ENCODE measurements around the gene KCNH8.

KCNH8 gene

GRCh38 chr3:19432669-19433068 lies 284.4 kb downstream of the KCNH8 start:
- DNase-seq (ENCODE audit: low read depth in 1 of 2, low spot score in 1 of 2) = no peak
- in situ Hi-C loops (cut with HindIII; ENCODE audit: low pct_unique_long_range_greater_than_20kb, low sequenced_read_pairs) = no loop called here
- TF ChIP-seq JUND (IDR thresholded peaks at IDR 0.05; ENCODE audit: low read depth) = no peak

- no peak for TF ChIP-seq JUND (IDR thresholded peaks at IDR 0.05; ENCODE audit: low read depth)
- in situ Hi-C loops (cut with HindIII; ENCODE audit: low pct_unique_long_range_greater_than_20kb, low sequenced_read_pairs) = no loop called here
- no peak for DNase-seq (ENCODE audit: low read depth in 1 of 2, low spot score in 1 of 2)
Measured at GRCh38 chr3:19436746-19437145, 288.4 kb downstream of the KCNH8 start.

DNA sequence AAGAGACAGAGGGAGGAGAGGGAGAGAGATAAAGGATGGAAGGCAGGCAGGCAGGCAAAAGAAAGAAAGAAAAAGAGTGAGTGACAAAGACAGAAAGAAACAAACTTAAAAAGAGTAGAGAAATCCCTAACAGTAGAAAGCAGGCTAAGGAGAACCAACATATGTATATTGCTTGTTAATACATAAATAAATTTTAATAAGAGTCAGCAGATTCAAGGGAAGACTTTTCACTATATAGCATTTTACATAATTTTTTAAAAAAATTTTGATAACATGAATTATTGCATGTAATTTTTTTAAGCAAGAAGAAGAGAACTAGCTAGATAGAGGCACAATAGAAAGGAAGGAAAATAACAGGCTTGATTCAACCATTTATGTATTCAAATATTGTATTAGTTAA lies 291.6 kb downstream of the KCNH8 start:
- in situ Hi-C loops (cut with HindIII; ENCODE audit: low pct_unique_long_range_greater_than_20kb, low sequenced_read_pairs) = no loop called here
- TF ChIP-seq JUND (IDR thresholded peaks at IDR 0.05; ENCODE audit: low read depth) = no peak
- DNase-seq (ENCODE audit: low read depth in 1 of 2, low spot score in 1 of 2) = no peak

GRCh38 chr3:19446138-19446537 lies 297.8 kb downstream of the KCNH8 start:
- in situ Hi-C loops (cut with HindIII; ENCODE audit: low pct_unique_long_range_greater_than_20kb, low sequenced_read_pairs) = no loop called here

GRCh38 chr3:19446687-19447086 lies 298.4 kb downstream of the KCNH8 start:
- in situ Hi-C loops (cut with HindIII; ENCODE audit: low pct_unique_long_range_greater_than_20kb, low sequenced_read_pairs) = no loop called here
- DNase-seq (ENCODE audit: low read depth in 1 of 2, low spot score in 1 of 2) = no peak
- no peak for TF ChIP-seq JUND (IDR thresholded peaks at IDR 0.05; ENCODE audit: low read depth)

More at GRCh38 chr3:19446138-19446537, 297.8 kb downstream of the KCNH8 start:
- no peak for TF ChIP-seq JUND (IDR thresholded peaks at IDR 0.05; ENCODE audit: low read depth)
- no peak for DNase-seq (ENCODE audit: low read depth in 1 of 2, low spot score in 1 of 2)

- no peak for TF ChIP-seq JUND (IDR thresholded peaks at IDR 0.05; ENCODE audit: low read depth)
- in situ Hi-C loops (cut with HindIII; ENCODE audit: low pct_unique_long_range_greater_than_20kb, low sequenced_read_pairs) = no loop called here
- no peak for DNase-seq (ENCODE audit: low read depth in 1 of 2, low spot score in 1 of 2)
Measured at GRCh38 chr3:19455546-19455945, 307.2 kb downstream of the KCNH8 start.

DNA sequence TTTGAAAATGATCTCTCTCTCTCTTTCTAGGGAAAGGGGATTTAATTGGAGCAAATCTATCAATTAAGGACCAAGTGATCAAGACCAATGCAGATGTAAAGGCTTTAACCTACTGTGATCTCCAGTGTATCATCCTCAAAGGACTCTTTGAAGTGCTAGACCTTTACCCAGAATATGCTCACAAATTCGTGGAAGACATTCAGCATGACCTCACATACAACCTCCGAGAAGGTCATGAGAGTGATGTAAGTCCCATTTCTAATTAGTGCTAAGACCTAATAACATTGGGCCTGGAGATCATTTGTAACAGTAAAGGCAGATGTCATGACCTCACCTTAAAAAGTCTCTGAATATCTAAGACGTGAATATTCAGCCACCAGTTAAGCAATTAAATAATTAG lies 308.4 kb downstream of the KCNH8 start:
- no peak for DNase-seq (ENCODE audit: low read depth in 1 of 2, low spot score in 1 of 2)
- TF ChIP-seq JUND (IDR thresholded peaks at IDR 0.05; ENCODE audit: low read depth) = no peak
- in situ Hi-C loops (cut with HindIII; ENCODE audit: low pct_unique_long_range_greater_than_20kb, low sequenced_read_pairs) = no loop called here

GRCh38 chr3:19457449-19457848 lies 309.1 kb downstream of the KCNH8 start:
- TF ChIP-seq JUND (IDR thresholded peaks at IDR 0.05; ENCODE audit: low read depth) = no peak
- in situ Hi-C loops (cut with HindIII; ENCODE audit: low pct_unique_long_range_greater_than_20kb, low sequenced_read_pairs) = no loop called here
- DNase-seq (ENCODE audit: low read depth in 1 of 2, low spot score in 1 of 2) = no peak

DNA sequence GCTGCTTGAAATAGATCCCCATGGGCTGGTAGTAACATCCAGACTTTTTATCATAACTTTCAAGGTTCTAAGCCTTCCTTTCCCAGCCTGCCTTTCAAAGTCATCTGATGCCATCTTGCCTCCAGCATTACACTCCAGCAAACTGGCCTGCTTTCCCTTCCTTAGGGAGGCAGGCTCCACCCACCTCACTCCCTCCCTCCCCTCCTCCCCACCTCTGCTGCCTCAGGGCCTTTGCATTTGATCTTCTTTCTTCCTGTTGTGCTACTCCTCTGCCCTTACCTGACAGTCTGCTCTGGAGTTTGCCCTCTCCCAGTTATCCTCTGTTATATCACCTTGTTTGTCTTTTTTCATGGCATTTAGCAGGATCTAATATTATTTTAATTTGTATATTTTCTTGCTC lies 319.5 kb downstream of the KCNH8 start:
- in situ Hi-C loops (cut with HindIII; ENCODE audit: low pct_unique_long_range_greater_than_20kb, low sequenced_read_pairs) = no loop called here
- TF ChIP-seq JUND (IDR thresholded peaks at IDR 0.05; ENCODE audit: low read depth) = no peak
- DNase-seq (ENCODE audit: low read depth in 1 of 2, low spot score in 1 of 2) = peak in 1 of 2 experiments; percentile 47

DNA sequence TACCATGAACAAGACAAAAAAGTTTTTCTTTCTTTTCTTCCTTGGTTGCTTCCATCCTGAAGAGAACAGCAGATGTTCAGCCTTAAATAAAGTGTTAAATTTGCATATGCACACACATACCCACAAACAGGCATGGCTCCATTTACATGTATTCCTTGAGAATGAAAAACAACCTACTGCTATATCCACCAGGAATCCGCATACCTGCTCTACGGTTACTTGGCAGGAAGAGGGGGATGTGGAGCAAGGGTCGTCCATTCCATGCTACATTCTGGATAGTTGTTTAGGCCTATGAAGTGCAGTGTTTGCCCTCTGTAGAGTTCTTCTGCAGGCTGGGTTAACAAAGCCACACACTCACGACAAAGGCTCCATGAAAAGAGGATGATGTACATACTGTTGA lies 322.8 kb downstream of the KCNH8 start:
- in situ Hi-C loops (cut with HindIII; ENCODE audit: low pct_unique_long_range_greater_than_20kb, low sequenced_read_pairs) = no loop called here
- TF ChIP-seq JUND (IDR thresholded peaks at IDR 0.05; ENCODE audit: low read depth) = no peak
- no peak for DNase-seq (ENCODE audit: low read depth in 1 of 2, low spot score in 1 of 2)

GRCh38 chr3:19473971-19474580 lies 325.8 kb downstream of the KCNH8 start:
- no peak for DNase-seq (ENCODE audit: low read depth in 1 of 2, low spot score in 1 of 2)
- no peak for TF ChIP-seq JUND (IDR thresholded peaks at IDR 0.05; ENCODE audit: low read depth)
- in situ Hi-C loops (cut with HindIII; ENCODE audit: low pct_unique_long_range_greater_than_20kb, low sequenced_read_pairs) = no loop called here

DNA sequence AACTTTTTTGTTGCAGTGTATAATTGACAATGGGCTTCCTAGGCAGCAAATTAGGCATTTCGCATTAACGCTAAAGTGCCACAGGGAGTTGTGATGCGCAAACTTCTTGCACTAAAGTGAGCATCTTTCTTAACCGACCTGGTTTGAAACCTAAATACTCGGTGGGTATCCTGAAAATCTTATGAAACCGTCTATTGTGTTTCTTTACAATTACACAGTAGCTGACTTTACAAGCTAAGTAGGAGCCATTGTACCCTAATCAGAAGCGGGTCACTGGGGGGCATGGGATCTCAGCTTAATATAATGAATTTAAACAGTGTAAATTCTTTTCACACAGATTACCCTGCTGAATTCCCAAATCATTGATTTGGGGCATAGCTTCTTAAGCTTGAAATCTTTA lies 328.0 kb downstream of the KCNH8 start:
- no peak for TF ChIP-seq JUND (IDR thresholded peaks at IDR 0.05; ENCODE audit: low read depth)
- in situ Hi-C loops (cut with HindIII; ENCODE audit: low pct_unique_long_range_greater_than_20kb, low sequenced_read_pairs) = no loop called here
- DNase-seq (ENCODE audit: low read depth in 1 of 2, low spot score in 1 of 2) = no peak

DNA sequence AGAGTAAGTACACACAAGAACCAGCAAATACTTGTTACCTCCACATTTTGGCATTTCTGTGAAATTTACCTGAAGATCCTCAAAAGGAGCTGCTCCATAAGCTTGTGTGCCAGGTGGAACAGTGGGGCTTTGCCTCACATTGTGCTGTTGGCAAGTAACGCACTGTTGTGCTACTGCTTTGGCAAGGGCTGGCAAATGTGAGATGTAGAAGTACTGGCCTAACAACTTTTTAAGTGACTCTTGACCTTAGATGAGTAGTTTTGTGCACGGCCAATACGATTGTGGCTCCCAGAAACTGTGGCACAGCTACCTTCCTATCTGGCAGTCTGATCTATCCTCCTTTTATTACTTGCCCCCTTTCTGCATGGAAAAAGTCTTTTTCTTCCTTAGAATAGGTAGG lies 337.0 kb downstream of the KCNH8 start:
- DNase-seq (ENCODE audit: low read depth in 1 of 2, low spot score in 1 of 2) = peak in 1 of 2 experiments; percentile 44
- in situ Hi-C loops (cut with HindIII; ENCODE audit: low pct_unique_long_range_greater_than_20kb, low sequenced_read_pairs) = no loop called here

GRCh38 chr3:19487386-19487785 lies 339.1 kb downstream of the KCNH8 start:
- DNase-seq (ENCODE audit: low read depth in 1 of 2, low spot score in 1 of 2) = no peak
- no peak for TF ChIP-seq JUND (IDR thresholded peaks at IDR 0.05; ENCODE audit: low read depth)
- in situ Hi-C loops (cut with HindIII; ENCODE audit: low pct_unique_long_range_greater_than_20kb, low sequenced_read_pairs) = no loop called here

More for the DNA sequence above, 337.0 kb downstream of the KCNH8 start:
- TF ChIP-seq JUND (IDR thresholded peaks at IDR 0.05; ENCODE audit: low read depth) = no peak

All from T47D (cell line).